Activated CD4-positive, alpha-beta T cell treated with anti-CD3 and anti-CD28 coated beads for 1 hour (primary cell): ENCODE data around the gene RBPJL.
"Not testable (repeated sequence)": the region's sequence is repeated elsewhere in the genome, so short reads cannot be mapped to it uniquely, and the experiment has no call there.

Experiments
- DNase-seq: peaks from one replicate; pipeline ENCODE4 v3.0.0-alpha.2; 2020

RBPJL gene

GRCh38 chr20:45344168-45344860, 37.7 kb downstream of the RBPJL start:
- DNase-seq: no peak

- no peak for DNase-seq
Observed at GRCh38 chr20:45345104-45345936, 38.7 kb downstream of the RBPJL start.

DNA sequence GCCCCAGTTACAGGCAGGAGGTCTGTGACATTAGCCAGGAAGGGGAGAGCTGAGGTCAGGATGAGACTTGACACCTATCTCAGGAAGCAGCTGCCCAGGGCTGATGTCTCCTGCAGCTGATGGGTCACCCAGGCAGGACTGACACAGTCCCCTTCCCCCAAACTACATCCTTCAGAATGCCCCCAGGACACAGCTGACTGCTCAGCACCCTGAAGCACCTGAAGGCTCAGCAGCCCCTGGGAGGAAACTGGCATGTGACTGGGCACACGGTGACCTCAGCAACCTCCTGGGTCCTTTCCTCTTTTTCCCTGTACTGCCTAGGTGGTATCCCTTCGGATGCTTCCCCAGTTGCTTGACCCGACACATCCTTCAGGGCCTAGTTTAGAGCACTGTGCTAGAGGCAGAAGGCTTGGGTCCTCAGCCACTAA, 39.7 kb downstream of the RBPJL start:
- no peak for DNase-seq

DNA sequence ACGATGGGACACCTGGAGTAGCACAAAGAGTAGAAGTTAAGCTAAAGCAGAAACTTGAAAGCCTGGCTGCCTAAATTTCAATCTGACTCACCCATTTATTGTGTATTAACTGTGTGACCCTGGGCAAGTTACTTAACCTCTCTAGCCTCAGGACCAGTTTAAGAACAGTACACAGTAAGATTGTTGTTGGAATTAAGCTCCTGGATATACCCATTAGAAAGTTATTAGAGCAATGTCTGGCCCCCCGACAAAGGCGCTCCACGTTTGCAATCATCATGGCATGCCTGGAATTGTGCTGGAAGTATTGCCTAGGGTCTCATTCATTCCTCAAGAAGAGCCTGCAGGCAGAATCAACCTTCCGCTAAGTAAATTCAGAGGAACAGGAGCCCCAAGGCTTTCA, 40.2 kb downstream of the RBPJL start:
- DNase-seq: no peak

- no peak for DNase-seq
Observed at GRCh38 chr20:45347297-45347935, 40.8 kb downstream of the RBPJL start.

GRCh38 chr20:45347936-45348778, 41.5 kb downstream of the RBPJL start, which contains the start of gene SDC4:
TSS of gene SDC4 (minus strand) at chr20:45348424. CDS start at chr20:45348384, 40 bp downstream.
- DNase-seq: peak; percentile 50

- DNase-seq: no peak
Observed at GRCh38 chr20:45350217-45350616, 43.6 kb downstream of the RBPJL start.

- not testable (repeated sequence) for DNase-seq
Observed at GRCh38 chr20:45350795-45351194, 44.2 kb downstream of the RBPJL start.

GRCh38 chr20:45352729-45353128, 46.1 kb downstream of the RBPJL start:
- DNase-seq: no peak

DNA sequence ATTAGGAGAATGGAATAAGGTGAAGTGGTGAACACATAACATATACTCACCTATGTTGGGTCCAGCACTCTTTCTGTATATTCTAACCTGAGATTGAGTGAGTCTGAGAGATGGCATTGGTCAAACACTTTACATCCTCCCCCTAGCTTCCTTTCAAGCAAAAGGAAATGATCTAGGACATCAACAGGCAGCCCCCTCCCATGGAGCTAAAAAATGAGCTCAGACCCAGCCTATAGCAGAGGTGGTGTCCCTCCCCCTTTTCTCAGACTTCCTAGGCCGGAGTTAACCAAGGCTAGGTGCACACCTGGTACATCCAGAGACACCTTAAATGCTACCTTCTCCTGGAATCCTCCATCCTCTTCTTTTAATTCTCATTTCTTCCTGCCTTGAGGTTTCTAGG, 47.1 kb downstream of the RBPJL start:
- DNase-seq: no peak

DNA sequence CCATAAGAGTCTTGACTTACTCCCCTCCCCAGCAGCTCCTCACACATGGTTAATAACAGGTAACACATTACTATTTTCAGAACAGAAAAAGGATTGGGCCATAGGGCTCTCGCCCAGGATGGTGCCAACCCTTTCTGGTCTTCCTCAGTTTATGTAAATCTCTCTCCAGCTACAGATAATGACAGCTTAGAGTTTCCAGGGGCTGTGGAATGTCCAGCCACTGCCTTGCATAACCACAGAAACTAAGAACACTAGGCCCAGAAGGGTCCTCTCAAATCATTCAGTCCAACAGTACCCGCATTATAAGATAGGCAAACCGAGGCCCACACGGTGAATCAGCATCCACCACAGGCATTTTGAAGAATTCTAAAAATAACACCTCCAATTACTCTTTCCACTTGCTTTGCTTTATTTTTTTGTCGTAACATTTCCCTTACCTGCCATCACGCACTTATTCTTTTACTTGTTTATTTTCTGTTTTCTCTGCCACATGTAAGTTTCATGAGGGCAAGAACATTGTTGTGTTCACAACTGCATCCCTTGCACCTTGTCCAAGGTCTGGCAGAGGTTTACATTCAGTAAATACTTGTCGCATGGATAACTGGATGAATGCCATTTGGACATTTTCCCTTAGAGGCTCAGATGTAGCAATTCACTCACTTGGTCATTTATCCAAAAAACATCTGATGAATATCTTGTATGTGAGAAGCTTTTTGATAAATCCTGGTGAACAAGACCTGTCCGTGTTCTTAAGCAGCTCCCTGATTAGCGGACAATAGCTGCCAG, 48.0 kb downstream of the RBPJL start:
- no peak for DNase-seq

GRCh38 chr20:45355209-45356084, 48.8 kb downstream of the RBPJL start:
- no peak for DNase-seq

DNA sequence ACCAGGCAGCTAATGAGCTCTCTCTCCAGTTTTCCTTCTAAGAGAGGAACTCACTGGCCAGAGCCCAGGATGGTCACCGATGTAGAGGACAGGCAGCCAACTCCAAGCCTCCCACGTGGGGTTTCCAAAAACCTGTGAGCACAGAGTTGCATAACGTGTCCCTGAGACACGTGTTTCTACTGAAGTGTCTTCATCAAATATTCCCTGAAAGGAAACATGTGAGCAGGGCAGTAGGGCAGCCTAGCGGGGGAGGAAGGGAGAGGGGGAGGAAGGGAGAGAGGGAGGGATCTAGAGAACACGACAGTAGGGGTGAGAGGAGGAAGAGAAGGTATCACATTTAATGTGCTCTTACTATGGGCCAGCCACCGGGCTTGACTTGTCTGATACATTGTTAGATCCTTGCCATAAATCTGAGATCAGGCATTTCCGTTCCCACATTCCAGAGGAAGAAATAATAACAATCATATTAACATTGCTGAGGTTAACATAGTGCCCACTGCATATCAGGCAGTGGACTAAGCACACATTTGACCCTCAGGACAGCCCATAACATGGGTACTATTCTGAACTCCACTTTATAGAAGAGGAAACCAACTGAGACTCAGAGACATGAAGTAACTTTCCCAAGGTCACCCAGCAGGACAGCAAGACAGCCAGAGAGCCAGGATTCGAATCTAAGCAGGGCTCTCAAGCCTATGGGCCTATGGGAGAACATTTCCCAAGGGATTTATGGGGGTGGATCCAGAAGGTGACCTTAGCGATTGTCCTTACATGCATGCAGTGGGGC, 51.8 kb downstream of the RBPJL start:
- no peak for DNase-seq

DNA sequence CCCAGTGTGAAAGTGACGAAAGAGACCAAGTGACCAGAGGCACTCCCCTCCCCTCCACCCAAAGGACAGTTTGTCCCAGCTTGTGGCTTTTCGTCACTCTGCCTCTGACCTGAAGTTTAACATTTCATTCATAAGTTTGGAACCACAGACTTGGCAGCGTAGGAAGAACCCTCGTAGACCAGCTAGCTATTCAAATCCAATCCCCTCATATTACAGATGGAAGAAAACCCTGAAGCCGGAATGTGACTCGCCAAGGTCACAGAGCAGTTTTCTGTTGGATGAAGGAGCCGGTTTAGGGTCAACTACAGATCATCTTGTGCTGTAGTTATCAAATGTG, 52.4 kb downstream of the RBPJL start:
- DNase-seq: no peak

DNA sequence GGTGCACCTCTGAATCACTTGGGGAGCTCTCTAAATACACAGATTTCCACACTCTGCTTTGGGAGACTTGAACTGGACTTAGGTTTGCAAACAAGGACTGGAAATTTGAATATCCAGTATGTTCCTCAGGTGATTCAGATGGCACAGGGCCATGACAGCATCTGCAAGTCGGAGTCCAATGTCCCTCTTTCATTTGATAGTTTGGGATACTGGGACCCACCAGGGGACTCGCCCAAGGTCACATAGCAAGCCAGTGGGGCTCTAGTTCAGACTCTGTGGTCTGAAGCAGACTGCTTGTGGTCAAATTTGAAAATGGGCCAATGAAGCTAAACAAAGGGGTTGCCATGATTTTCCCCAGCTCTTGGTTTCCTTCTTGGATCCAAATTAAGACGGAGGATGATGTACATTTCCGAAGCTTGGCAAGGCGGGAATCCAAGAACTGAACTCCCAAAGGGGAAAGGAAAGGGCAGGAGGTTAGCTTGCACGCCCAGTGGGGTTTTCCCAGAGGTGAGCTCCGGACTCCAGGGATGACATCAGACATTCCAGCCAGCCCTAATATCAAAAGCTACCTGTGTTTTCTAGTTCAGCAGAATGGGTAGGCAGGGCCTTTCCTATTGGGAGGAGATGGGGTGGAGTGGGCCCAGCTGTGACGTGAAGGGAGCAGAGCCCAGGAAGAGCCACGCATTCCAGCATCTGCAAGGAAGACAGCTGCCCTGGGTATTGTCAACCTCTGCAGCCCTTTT, 52.9 kb downstream of the RBPJL start:
- DNase-seq: no peak

GRCh38 chr20:45361793-45362192, 55.2 kb downstream of the RBPJL start:
- no peak for DNase-seq

DNA sequence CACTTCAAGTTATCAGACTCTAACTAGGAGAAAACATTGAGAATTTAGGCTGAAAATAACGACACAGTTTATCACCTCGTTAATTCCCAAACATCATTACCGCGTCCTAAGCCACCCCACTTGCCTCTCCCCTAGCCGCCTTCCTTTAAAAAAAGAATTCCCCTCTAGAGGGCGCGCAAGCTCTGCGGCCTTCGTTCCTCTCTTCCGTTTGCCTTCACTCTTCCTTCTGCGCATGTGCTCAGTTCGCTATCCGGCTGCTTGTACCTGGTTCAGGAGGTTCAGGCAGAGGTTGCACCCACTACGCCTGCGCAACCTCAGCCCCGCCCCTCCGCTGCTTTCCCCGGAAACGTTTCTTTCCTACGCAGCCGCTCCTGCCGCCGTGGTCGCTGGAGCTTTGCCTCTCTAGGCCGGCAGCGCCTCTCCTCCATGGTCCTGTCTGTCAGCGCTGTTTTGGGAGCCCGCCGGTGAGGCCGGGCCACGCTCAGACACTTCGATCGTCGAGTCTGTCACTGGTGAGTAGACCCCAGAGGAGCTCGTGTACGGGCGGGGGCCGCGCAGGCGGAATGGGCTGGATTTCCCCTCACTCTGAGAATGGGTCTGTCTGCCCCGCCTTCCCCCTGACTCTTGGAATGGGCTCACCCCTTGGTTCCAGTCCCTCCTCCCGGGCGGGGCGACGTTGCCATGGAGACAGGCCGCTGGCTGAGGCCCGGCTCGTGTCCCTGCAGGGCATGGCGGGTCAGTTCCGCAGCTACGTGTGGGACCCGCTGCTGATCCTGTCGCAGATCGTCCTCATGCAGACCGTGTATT, 56.4 kb downstream of the RBPJL start, which contains the start of gene SYS1:
Gene SYS1, plus strand, starts transcription at position 353 of the 807 bp plus-strand sequence. Its CDS starts 376 bp downstream, at position 729.
- peak; percentile 97 for DNase-seq
